Muscle layer of colon (tissue), 2 donors: ENCODE data around the gene SNX10.

ENCODE experiments used
- H3K27ac ChIP-seq: one replicate; pipeline ENCODE4 v1.7.0; 2013; ENCODE audit warnings: low read depth, mild to moderate bottlenecking, low read length, moderate library complexity
- H3K27me3 ChIP-seq, 2 donors: one replicate each; pipeline ENCODE4 v1.7.0; 2013; ENCODE audit warnings: low read length in 2 of 2, mild to moderate bottlenecking in 2 of 2; ENCODE audit not compliant: insufficient read depth in 2 of 2, control insufficient read depth in 1 of 2
- H3K36me3 ChIP-seq: one replicate; pipeline ENCODE4 v1.7.0; 2013; ENCODE audit warnings: mild to moderate bottlenecking, low read length; ENCODE audit not compliant: insufficient read depth
- H3K4me1 ChIP-seq: one replicate; pipeline ENCODE4 v1.7.0; 2013; ENCODE audit warnings: mild to moderate bottlenecking, low read length; ENCODE audit not compliant: insufficient read depth
- H3K4me3 ChIP-seq, 2 donors: one replicate each; pipeline ENCODE4 v1.7.0; 2013; ENCODE audit warnings: low read length in 2 of 2, low read depth in 1 of 2, mild to moderate bottlenecking in 1 of 2, moderate library complexity in 1 of 2
- H3K9ac ChIP-seq: one replicate; pipeline ENCODE4 v1.7.0; 2013; ENCODE audit warnings: low read length
- H3K9me3 ChIP-seq: one replicate; pipeline ENCODE4 v1.7.0; 2013; ENCODE audit warnings: mild to moderate bottlenecking, low read length
- donor health status: abdominal sarcoma.
- donor health status: Adenocarcinoma of cecum.

SNX10 gene

GRCh38 chr7:26343320-26343832 lies 51.7 kb downstream of the SNX10 start:
- Histone ChIP-seq H3K4me1 (no peaks in the 10 kb centered on the region), H3K4me3 (no peak overlapping the region), H3K9me3 (no peaks in the 10 kb centered on the region), H3K9ac (no peak overlapping the region), H3K36me3 (no peaks in the 10 kb centered on the region), H3K27me3 (no peaks in the 10 kb centered on the region), H3K27ac (no peak overlapping the region)

GRCh38 chr7:26343837-26344236 lies 52.2 kb downstream of the SNX10 start:
- Histone ChIP-seq H3K9ac (no peak overlapping the region), H3K4me1 (no peaks in the 10 kb centered on the region)

GRCh38 chr7:26345202-26345601 lies 53.5 kb downstream of the SNX10 start:
- Histone ChIP-seq H3K36me3 (no peaks in the 10 kb centered on the region), H3K4me1 (no peaks in the 10 kb centered on the region), H3K9ac (no peak overlapping the region), H3K27me3 (no peaks in the 10 kb centered on the region), H3K9me3 (no peaks in the 10 kb centered on the region), H3K4me3 (no peak overlapping the region), H3K27ac (no peak overlapping the region)

More at GRCh38 chr7:26343837-26344236, 52.2 kb downstream of the SNX10 start:
- Histone ChIP-seq H3K27ac (no peak overlapping the region), H3K36me3 (no peaks in the 10 kb centered on the region), H3K27me3 (no peaks in the 10 kb centered on the region), H3K9me3 (no peaks in the 10 kb centered on the region), H3K4me3 (no peak overlapping the region)

- no peak overlapping the region for H3K9ac ChIP-seq
- no peak overlapping the region for H3K4me3 ChIP-seq
- H3K36me3 ChIP-seq, result no peaks in the 10 kb centered on the region
- H3K9me3 ChIP-seq, result no peaks in the 10 kb centered on the region
- no peaks in the 10 kb centered on the region for H3K27me3 ChIP-seq
- H3K4me1 ChIP-seq, result no peaks in the 10 kb centered on the region
- no peak overlapping the region for H3K27ac ChIP-seq
These were observed 54.2 kb downstream of the SNX10 start for GRCh38 chr7:26345837-26346236.

GRCh38 chr7:26346611-26347203 lies 55.0 kb downstream of the SNX10 start:
- H3K4me1 ChIP-seq, result no peaks in the 10 kb centered on the region
- H3K9me3 ChIP-seq, result no peaks in the 10 kb centered on the region
- no peak overlapping the region for H3K9ac ChIP-seq
- H3K27ac ChIP-seq, result no peak overlapping the region
- no peaks in the 10 kb centered on the region for H3K27me3 ChIP-seq
- no peak overlapping the region for H3K4me3 ChIP-seq
- H3K36me3 ChIP-seq, result no peaks in the 10 kb centered on the region

GRCh38 chr7:26348234-26348851 lies 56.7 kb downstream of the SNX10 start:
- no peaks in the 10 kb centered on the region for H3K27me3 ChIP-seq
- no peaks in the 10 kb centered on the region for H3K4me1 ChIP-seq
- H3K4me3 ChIP-seq, result no peak overlapping the region
- H3K27ac ChIP-seq, result no peak overlapping the region
- no peaks in the 10 kb centered on the region for H3K9me3 ChIP-seq
- no peak overlapping the region for H3K9ac ChIP-seq
- H3K36me3 ChIP-seq, result no peaks in the 10 kb centered on the region

GRCh38 chr7:26349005-26349915 lies 57.6 kb downstream of the SNX10 start:
- no peaks in the 10 kb centered on the region for H3K4me1 ChIP-seq
- H3K9me3 ChIP-seq, result no peaks in the 10 kb centered on the region
- H3K36me3 ChIP-seq, result no peaks in the 10 kb centered on the region
- H3K27ac ChIP-seq, result no peak overlapping the region
- H3K27me3 ChIP-seq, result no peaks in the 10 kb centered on the region
- H3K9ac ChIP-seq, result no peak overlapping the region
- no peak overlapping the region for H3K4me3 ChIP-seq

GRCh38 chr7:26351171-26351570 lies 59.5 kb downstream of the SNX10 start:
- H3K27me3 ChIP-seq, result no peaks in the 10 kb centered on the region
- no peak overlapping the region for H3K27ac ChIP-seq
- no peaks in the 10 kb centered on the region for H3K9me3 ChIP-seq
- no peak overlapping the region for H3K4me3 ChIP-seq
- H3K9ac ChIP-seq, result no peak overlapping the region
- no peaks in the 10 kb centered on the region for H3K4me1 ChIP-seq
- H3K36me3 ChIP-seq, result no peaks in the 10 kb centered on the region

GRCh38 chr7:26356229-26356628 lies 64.6 kb downstream of the SNX10 start:
- no peak overlapping the region for H3K27ac ChIP-seq
- no peak overlapping the region for H3K4me3 ChIP-seq
- H3K9ac ChIP-seq, result no peak overlapping the region
- no peaks in the 10 kb centered on the region for H3K4me1 ChIP-seq
- H3K27me3 ChIP-seq, result no peaks in the 10 kb centered on the region
- H3K9me3 ChIP-seq, result no peaks in the 10 kb centered on the region
- no peaks in the 10 kb centered on the region for H3K36me3 ChIP-seq

GRCh38 chr7:26356929-26357798 lies 65.5 kb downstream of the SNX10 start:
- H3K9me3 ChIP-seq, result no peaks in the 10 kb centered on the region
- no peaks in the 10 kb centered on the region for H3K27me3 ChIP-seq
- H3K4me1 ChIP-seq, result no peaks in the 10 kb centered on the region
- no peak overlapping the region for H3K9ac ChIP-seq
- H3K36me3 ChIP-seq, result no peaks in the 10 kb centered on the region
- no peak overlapping the region for H3K4me3 ChIP-seq
- H3K27ac ChIP-seq, result no peak overlapping the region

- no peaks in the 10 kb centered on the region for H3K27me3 ChIP-seq
- H3K9ac ChIP-seq, result no peak overlapping the region
- no peaks in the 10 kb centered on the region for H3K9me3 ChIP-seq
- H3K27ac ChIP-seq, result no peak overlapping the region
- H3K4me1 ChIP-seq, result no peaks in the 10 kb centered on the region
- H3K36me3 ChIP-seq, result no peaks in the 10 kb centered on the region
- H3K4me3 ChIP-seq, result no peak overlapping the region
These were observed 66.1 kb downstream of the SNX10 start for GRCh38 chr7:26357799-26358151.
